ENCODE results near the gene RTN1. TPM values are rescaled to one million over a fixed set of nuclear protein-coding genes. Genes with fewer than 3 reads are reported as not detected.

RTN1 gene
- total and polyA plus RNA-seq, 2 experiments from 2014 or later = 4.2 to 4.3 TPM

GRCh38 chr14:59675394-59675793 is 195.2 kb downstream of the RTN1 start (continued):
- TF ChIP-seq ZNF462 (CRISPR knock-in tag; IDR thresholded peaks at IDR 0.05) (no peak), ZNF114 (CRISPR knock-in tag; IDR thresholded peaks at IDR 0.05) (no peak), EZH2 (IDR thresholded peaks at IDR 0.05; ENCODE audit: low read depth, unreplicated experiment) (no peak), EZH2phosphoT487 (IDR thresholded peaks at IDR 0.05; ENCODE audit: unreplicated experiment) (no peak), JUNB (IDR thresholded peaks at IDR 0.05; ENCODE audit: unreplicated experiment) (no peak), REST (IDR thresholded peaks at IDR 0.05; ENCODE audit: unreplicated experiment) (no peak), ETS1 (IDR thresholded peaks at IDR 0.05) (no peak), ZNF331 (CRISPR knock-in tag; IDR thresholded peaks at IDR 0.05; ENCODE audit: low read depth) (no peak)
